ENCODE measurements around the gene MR1. TPM values are rescaled to one million over a fixed set of nuclear protein-coding genes. Genes with fewer than 3 reads are reported as not detected.

Gene MR1
- total and polyA plus RNA-seq, 2 of the 13 experiments (the other 11 are each of a cell fraction or from before 2014, with no cell fraction given): 7.7 to 10.4 TPM

DNA sequence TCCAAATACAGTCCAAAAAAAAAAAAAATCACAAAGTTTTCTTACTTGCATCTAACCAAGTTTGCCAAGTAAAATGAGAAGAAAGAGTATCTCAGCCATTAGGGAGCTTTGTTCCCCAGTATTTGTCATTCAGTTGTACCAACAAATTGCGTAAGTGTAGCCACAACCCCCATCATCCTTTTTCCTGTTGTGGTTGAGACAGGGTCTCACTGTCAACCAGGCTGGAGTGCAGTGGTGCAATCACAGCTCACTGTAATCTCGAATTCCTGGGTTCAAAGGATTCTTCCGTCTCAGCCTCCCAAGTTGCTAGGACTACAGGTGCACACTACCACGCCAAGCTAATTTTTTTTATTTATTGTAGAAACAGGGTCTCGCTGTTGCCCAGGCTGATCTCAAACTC is 20.6 kb upstream of the MR1 start (continued):
- TF ChIP-seq, protein P1, sequence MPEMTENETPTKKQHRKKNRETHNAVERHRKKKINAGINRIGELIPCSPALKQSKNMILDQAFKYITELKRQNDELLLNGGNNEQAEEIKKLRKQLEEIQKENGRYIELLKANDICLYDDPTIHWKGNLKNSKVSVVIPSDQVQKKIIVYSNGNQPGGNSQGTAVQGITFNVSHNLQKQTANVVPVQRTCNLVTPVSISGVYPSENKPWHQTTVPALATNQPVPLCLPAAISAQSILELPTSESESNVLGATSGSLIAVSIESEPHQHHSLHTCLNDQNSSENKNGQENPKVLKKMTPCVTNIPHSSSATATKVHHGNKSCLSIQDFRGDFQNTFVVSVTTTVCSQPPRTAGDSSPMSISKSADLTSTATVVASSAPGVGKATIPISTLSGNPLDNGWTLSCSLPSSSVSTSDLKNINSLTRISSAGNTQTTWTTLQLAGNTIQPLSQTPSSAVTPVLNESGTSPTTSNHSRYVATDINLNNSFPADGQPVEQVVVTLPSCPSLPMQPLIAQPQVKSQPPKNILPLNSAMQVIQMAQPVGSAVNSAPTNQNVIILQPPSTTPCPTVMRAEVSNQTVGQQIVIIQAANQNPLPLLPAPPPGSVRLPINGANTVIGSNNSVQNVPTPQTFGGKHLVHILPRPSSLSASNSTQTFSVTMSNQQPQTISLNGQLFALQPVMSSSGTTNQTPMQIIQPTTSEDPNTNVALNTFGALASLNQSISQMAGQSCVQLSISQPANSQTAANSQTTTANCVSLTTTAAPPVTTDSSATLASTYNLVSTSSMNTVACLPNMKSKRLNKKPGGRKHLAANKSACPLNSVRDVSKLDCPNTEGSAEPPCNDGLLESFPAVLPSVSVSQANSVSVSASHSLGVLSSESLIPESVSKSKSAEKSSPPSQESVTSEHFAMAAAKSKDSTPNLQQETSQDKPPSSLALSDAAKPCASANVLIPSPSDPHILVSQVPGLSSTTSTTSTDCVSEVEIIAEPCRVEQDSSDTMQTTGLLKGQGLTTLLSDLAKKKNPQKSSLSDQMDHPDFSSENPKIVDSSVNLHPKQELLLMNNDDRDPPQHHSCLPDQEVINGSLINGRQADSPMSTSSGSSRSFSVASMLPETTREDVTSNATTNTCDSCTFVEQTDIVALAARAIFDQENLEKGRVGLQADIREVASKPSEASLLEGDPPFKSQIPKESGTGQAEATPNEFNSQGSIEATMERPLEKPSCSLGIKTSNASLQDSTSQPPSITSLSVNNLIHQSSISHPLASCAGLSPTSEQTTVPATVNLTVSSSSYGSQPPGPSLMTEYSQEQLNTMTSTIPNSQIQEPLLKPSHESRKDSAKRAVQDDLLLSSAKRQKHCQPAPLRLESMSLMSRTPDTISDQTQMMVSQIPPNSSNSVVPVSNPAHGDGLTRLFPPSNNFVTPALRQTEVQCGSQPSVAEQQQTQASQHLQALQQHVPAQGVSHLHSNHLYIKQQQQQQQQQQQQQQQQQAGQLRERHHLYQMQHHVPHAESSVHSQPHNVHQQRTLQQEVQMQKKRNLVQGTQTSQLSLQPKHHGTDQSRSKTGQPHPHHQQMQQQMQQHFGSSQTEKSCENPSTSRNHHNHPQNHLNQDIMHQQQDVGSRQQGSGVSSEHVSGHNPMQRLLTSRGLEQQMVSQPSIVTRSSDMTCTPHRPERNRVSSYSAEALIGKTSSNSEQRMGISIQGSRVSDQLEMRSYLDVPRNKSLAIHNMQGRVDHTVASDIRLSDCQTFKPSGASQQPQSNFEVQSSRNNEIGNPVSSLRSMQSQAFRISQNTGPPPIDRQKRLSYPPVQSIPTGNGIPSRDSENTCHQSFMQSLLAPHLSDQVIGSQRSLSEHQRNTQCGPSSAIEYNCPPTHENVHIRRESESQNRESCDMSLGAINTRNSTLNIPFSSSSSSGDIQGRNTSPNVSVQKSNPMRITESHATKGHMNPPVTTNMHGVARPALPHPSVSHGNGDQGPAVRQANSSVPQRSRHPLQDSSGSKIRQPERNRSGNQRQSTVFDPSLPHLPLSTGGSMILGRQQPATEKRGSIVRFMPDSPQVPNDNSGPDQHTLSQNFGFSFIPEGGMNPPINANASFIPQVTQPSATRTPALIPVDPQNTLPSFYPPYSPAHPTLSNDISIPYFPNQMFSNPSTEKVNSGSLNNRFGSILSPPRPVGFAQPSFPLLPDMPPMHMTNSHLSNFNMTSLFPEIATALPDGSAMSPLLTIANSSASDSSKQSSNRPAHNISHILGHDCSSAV (CRISPR knock-in tag; IDR thresholded peaks at IDR 0.05; ENCODE audit: borderline replicate concordance): no peak
- TF ChIP-seq SOX13 (IDR thresholded peaks at IDR 0.05) (no peak), SOX13 (CRISPR knock-in tag; conservative IDR thresholded peaks at IDR 0.05 in 1 of 2, IDR thresholded peaks at IDR 0.05 in 1 of 2) (peak in 1 of 2 experiments; percentile 73; a peak in 2 of 4 replicates), FOXJ3 (CRISPR knock-in tag; IDR thresholded peaks at IDR 0.05; ENCODE audit: borderline replicate concordance) (peak; percentile 31; the same call in 1 of the 2 replicates), GABPA (IDR thresholded peaks at IDR 0.05; ENCODE audit: low read depth, low read length) (no peak), GABPA (CRISPR knock-in tag; IDR thresholded peaks at IDR 0.05; ENCODE audit: low read depth) (peak; percentile 25; the same call in 1 of the 2 replicates), ZNF17 (CRISPR knock-in tag; IDR thresholded peaks at IDR 0.05) (no peak), JDP2 (CRISPR knock-in tag; IDR thresholded peaks at IDR 0.05; ENCODE audit: borderline replicate concordance) (no peak), ZBTB42 (CRISPR knock-in tag; IDR thresholded peaks at IDR 0.05) (no peak), ZNF10 (CRISPR knock-in tag; IDR thresholded peaks at IDR 0.05; ENCODE audit: borderline replicate concordance, low read depth) (no peak)
- TF ChIP-seq, protein P2, sequence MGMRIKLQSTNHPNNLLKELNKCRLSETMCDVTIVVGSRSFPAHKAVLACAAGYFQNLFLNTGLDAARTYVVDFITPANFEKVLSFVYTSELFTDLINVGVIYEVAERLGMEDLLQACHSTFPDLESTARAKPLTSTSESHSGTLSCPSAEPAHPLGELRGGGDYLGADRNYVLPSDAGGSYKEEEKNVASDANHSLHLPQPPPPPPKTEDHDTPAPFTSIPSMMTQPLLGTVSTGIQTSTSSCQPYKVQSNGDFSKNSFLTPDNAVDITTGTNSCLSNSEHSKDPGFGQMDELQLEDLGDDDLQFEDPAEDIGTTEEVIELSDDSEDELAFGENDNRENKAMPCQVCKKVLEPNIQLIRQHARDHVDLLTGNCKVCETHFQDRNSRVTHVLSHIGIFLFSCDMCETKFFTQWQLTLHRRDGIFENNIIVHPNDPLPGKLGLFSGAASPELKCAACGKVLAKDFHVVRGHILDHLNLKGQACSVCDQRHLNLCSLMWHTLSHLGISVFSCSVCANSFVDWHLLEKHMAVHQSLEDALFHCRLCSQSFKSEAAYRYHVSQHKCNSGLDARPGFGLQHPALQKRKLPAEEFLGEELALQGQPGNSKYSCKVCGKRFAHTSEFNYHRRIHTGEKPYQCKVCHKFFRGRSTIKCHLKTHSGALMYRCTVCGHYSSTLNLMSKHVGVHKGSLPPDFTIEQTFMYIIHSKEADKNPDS (CRISPR knock-in tag; IDR thresholded peaks at IDR 0.05): no peak
- TF ChIP-seq, protein P3, sequence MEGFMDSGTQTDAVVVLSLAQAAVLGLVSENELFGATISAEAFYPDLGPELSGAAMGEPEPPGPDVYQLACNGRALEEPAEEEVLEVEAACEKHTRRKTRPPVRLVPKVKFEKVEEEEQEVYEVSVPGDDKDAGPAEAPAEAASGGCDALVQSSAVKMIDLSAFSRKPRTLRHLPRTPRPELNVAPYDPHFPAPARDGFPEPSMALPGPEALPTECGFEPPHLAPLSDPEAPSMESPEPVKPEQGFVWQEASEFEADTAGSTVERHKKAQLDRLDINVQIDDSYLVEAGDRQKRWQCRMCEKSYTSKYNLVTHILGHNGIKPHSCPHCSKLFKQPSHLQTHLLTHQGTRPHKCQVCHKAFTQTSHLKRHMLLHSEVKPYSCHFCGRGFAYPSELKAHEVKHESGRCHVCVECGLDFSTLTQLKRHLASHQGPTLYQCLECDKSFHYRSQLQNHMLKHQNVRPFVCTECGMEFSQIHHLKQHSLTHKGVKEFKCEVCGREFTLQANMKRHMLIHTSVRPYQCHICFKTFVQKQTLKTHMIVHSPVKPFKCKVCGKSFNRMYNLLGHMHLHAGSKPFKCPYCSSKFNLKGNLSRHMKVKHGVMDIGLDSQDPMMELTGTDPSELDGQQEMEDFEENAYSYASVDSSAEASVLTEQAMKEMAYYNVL (CRISPR knock-in tag; IDR thresholded peaks at IDR 0.05; ENCODE audit: borderline replicate concordance): no peak
- TF ChIP-seq, protein P4, sequence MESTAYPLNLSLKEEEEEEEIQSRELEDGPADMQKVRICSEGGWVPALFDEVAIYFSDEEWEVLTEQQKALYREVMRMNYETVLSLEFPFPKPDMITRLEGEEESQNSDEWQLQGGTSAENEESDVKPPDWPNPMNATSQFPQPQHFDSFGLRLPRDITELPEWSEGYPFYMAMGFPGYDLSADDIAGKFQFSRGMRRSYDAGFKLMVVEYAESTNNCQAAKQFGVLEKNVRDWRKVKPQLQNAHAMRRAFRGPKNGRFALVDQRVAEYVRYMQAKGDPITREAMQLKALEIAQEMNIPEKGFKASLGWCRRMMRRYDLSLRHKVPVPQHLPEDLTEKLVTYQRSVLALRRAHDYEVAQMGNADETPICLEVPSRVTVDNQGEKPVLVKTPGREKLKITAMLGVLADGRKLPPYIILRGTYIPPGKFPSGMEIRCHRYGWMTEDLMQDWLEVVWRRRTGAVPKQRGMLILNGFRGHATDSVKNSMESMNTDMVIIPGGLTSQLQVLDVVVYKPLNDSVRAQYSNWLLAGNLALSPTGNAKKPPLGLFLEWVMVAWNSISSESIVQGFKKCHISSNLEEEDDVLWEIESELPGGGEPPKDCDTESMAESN (CRISPR knock-in tag; conservative IDR thresholded peaks at IDR 0.05): 0 out of 2 replicates have a peak, but pooled peaks have one; percentile 18
